GM21447 (cell line): ENCODE data around the gene NEURL2.
"Not testable (repeated sequence)": the region's sequence is repeated elsewhere in the genome, so short reads cannot be mapped to it uniquely, and the experiment has no call there.

Experiments used
- ATAC-seq: cut with Tn5 transposase; IDR thresholded peaks from one replicate; pipeline ENCODE4 v1.9.1; 2021; ENCODE audit not compliant: unreplicated experiment

NEURL2 gene

DNA sequence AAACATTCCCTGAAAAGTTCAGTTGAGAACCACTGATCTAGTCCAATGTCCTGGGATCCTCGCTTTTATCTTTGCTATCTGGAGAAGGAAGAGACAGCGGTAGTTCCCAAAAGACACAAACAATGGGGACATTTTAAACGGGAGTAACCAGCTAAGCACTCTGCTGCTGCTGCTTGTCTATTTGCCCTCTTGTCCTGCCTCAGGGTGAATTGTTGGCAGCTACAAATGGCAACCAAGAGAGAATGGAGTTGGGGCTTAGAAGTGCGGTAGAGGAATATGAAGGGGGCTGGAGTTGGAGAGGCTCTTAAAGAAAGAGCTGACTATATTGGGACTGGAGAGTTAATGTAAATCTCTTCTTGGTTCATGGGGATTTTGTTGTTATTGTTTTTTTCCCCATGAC, 16.4 kb downstream of the NEURL2 start:
- no peak for ATAC-seq

DNA sequence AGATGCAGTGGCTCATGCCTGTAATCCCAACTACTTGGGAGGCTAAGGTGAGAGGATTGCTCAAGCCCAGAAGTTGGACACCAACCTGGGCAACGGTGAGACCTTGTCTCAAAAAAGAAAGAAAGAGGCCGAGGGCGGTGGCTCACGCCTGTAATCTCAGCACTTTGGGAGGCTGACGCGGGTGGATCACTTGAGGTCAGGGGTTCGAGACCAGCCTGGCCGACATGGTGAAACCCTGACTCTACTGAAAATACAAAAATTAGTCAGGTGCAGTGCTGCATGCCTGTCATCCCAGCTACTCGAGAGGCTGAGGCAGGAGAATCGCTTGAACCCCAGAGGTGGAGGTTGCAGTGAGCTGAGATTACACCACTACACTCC, 16.9 kb downstream of the NEURL2 start:
- not testable (repeated sequence) for ATAC-seq

DNA sequence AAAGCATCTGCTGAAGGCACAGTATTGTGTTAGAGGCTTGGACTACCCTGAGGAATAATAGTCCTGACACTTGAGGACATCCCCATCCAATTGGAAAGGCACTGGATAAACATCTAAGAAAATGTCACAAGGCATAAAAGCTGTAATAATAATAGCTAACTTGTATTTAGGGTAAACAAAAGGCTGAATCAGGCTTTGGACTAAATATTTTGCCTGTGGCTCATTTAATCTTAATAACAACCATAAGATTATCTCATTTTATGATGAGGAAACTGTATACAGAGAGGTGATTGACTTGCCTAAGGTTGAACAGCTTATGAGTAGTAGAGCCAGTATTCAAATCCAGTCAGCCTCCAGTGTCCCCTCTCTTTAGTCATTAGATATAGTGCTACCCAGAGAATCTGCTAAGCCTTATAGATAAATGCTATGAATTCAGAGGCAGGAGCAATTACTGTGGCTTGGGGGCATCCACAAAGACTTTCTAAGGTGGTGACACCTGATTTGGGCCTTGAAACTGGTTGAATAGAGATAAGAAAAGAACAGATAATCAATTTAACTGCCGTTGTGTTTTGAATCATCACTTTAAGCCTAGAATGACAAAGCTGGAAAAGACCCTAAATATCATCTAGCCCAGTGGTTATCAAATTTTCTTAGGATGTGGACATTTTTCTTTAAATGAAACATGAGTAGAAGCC, 17.5 kb downstream of the NEURL2 start:
- ATAC-seq, result no peak

DNA sequence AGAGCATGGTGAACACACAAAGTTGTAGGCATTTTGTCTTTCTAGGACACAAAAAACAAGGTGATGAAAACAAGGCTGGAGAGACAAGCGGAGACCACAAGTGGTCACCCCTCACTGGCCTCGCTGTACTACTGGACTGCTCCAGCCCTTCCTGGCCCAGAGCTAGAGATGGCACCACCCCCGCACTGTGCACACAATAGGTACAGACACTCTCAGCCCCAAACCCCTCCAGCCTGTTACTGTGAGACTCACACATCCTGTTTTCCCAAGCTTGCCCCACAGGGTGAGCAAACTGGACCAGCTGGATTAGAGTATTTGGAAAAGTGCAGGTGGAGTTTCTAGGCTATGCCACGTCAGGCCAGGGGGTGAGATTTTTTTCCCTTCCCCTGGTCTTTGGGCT, 18.4 kb downstream of the NEURL2 start:
- ATAC-seq, result no peak

DNA sequence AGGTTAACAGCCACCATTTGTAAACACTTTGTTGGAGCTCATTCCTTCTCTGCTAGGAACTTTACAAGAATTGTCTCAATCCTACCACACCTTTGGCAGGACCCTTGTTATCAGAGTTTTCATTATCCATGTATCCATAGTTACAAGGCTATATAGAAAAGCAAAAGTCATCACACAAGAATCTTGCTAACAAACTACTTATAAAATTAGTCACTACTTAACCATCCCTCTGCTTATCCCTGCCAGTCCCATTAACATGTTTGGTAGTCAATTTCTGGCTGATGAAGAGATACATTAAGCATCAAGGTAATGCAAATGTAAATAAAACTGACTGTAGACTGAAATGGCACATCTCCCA, 23.2 kb downstream of the NEURL2 start:
- ATAC-seq, result no peak

DNA sequence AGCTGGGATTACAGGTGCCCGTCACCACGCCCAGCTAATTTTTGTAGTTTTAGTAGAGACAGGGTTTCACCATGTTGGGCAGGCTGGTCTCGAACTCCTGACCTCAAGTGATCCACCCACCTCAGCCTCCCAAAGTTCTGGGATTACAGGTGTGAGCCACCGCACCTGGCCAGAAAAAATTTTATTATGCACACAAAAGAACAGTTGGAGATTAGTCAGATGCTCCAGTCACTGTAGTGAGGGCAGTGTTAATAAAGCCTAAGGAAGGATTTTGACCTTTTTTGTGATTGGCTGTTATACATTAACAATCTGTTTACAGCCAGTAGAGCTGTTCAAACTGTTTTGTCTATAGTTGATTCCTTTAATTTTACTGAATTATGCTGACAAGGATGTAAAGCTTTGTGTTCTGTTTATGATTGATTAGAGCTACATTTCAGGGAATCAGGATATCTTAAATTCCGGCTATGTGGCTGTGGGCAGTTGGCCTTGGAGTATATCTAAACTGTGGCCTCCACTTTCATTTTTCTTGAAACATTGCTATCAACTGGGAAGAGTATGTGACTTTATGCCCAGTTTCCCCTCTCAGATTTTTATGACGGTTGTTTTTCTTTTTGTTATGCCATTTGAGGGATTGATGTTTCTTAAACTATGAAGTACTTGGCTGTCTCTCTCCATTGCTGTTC, 23.7 kb downstream of the NEURL2 start:
- no peak for ATAC-seq

DNA sequence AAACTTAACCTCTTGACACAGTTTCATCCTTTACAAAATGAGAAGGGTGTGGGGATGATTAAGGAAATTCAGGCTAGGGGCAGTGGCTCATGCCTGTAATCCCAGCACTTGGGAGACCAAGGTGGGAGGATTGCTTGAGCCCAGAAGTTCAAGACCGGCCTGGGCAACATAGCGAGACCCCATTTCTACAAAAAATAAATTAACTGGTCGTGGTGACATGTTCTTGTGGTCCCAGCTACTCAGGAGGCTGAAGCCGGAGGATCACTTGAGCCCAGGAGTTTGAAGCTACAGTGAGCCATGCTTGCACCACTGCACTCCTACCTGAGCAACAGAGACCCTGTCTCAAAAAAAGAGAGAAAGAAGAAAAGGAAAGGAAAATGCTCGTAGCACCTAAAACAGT, 24.6 kb downstream of the NEURL2 start:
- ATAC-seq, result no peak

DNA sequence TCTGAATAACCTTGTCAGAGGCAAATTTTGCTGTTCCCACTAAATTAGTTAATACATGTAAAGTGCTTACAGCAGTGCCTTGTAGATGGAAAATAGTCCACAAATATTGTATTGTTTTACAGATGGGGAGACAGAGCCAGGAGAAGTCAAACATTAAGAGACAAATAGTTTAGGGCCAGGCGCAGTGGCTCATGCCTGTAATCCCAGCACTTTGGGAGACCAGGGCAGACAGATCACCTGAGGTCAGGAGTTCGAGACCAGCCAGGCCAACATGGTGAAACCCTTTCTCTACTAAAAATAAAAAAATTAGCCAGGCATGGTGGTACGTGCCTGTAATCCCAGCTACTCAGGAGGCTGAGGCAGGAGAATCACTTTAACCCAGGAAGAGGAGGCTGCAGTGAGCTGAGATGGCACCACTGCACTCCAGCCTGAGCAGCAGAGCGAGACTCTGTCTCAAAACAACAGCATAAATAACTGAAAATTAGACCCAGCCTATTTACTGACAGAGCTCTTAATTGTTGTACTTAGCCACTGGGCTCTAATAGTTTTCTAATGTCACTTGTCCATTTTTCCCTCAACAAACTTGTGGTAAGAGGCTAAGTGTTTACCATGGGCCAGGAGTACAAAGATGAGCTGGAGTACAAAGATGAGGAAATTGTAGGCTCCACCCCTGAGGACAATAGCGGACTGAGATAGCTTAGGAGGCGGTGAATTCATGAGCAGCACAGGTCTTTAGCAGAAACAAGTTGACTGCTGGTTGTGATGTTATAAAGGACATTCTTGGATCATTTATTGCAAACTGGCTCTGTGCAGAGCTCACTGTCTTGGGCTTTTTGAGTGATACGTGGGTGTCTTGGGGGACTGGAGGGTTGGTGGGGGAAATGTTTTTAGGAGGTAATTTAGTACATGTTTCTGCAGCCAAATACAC, 27.2 kb downstream of the NEURL2 start:
- no peak for ATAC-seq

DNA sequence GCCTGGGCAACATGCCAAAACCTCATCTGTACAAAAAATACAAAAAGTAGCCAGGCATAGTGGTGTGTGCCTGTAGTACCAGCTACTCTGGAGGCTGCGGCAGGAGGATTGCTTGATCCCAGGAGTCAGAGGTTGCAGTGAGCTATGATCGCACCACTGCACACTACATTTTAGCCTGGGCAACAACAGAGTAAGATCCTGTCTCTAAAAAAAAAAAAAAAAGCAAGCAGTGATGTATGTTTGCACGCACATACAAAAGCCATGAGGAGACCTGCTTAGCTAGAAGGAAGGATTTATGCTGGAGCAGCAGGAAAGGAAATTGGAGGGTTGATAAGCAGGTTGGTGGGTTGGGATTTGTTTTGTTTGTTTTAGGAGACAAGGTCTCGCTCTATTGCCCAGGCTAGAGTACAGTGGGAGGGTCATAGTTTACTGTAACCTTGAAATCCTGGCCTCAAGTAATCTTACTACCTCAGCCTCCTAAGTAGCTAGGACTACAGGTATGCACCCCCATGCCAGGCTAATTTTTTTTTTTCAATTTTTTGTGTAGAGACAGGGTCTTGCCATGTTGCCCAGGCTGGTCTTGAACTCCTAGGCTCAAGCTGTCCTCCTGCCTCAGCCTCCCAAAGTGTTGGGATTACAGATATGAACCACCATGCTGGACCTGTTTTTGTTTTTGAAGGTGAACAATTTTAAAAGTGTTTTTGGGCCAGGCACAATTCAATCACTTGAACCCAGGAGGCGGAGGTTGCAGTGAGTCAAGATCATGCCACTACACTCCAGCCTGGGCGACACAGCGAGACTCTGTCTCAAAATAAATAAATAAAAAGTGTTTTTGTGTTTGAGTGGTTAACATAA, 29.6 kb downstream of the NEURL2 start:
- ATAC-seq, result no peak

DNA sequence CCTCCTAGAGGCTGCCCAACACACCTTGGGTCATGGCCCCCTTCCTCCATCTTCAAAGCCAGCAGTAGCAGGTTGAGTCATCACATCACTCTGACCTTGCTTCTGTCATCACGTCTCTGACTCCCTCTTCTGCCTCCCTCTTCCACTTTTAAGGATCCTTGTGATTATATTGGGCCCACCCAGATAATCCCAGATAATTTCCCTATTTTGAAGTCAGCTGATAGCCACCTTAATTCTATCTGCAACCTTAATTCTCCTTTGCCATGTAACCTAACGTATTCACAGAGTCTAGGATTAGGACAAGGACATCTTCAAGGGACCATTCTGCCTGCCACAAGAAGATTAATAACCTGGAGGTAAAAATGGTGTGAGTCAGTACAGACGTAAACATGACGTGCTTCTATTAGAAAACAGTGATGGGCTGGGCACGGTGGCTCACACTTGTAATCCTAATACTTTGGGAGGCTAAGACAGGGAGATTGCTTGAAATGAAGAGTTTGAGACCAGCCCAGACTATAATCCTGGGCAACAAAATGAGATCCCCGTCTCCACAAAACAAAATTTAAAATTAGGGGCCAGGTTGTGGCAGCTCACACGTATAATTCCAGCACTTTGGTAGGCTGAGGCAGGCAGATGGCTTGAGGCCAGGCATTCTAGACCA, 30.3 kb downstream of the NEURL2 start:
- no peak for ATAC-seq

DNA sequence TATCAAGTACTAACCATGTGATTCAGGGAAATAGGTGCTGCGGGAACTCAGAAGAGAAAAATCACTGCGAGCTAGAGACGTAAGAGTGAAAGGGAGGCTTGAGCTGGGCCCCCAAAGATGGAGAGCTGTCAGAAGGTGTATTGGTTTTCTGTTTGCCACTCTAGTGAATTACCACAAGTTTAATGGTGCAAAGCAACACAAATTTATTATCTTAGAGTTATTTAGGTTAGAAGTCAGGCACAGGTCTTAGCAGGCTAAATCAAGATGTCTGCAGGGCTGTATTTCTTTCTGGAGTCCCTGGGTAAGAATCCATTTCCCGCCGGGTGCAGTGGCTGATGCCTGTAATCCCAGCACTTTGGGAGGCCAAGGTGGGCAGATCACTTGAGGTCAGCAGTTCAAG, 31.1 kb downstream of the NEURL2 start:
- no peak for ATAC-seq

DNA sequence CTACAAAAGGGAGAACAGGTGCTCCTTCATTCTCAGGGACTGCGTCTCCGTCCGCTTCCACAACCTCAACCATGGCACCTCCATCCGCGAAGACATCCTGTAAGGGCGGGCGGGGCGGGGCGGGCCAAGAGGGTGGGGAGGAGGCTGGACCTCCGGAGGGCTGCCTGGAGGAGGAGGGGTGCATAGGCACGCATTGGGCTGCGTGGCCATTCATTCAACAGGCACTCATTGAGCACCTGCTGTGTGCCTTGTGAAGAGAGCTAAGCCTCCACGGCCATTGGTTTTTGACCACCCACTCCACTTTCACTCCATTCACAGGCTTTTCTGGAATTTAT, 33.2 kb downstream of the NEURL2 start:
- ATAC-seq, result peak; percentile 25

DNA sequence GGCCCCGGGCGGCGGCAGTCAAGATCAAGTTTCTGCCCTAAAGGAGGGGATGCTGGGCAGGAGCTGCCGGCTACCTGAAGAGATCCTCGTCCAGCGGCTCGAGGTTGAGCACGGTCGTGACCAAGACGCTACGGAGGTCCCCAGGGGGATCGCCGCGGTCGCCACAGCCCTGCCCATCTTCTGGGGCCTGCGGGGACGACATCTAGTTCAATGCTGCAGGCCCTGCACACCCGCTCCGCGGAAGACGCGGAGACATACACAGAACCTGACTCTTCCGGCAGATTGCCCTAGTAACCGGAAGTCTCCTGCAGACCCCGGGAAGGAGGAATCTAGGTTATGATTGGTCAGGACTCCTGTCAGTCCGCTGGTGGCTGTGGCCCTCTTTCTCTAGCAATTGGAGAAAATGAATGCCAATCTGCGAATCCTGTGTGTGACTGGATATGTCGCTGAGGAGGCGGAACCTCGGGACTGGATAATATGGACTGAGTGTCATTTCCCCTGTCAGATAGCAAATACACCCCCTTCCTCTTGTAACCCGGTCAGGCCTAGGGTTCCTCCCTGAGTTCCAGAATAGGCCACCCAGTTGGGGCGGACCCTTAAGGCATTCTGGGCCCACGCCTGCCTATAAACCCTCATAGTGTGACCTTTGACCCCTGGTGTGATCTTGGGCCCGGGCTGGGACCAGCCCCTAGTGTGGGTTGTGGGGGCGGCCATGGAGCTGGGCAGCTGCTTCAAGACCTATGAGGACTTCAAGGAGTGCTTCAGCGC, 33.7 kb downstream of the NEURL2 start, which contains the start of the genes ACOT8 and ZSWIM3:
Gene ACOT8, minus strand, starts transcription at position 279 of the 768 bp plus-strand sequence. Its CDS starts 77 bp downstream, at position 202.
Gene ZSWIM3, plus strand, starts transcription at position 501 of the 768 bp plus-strand sequence. Its CDS starts 212 bp downstream, at position 713.
- peak; percentile 96 for ATAC-seq

DNA sequence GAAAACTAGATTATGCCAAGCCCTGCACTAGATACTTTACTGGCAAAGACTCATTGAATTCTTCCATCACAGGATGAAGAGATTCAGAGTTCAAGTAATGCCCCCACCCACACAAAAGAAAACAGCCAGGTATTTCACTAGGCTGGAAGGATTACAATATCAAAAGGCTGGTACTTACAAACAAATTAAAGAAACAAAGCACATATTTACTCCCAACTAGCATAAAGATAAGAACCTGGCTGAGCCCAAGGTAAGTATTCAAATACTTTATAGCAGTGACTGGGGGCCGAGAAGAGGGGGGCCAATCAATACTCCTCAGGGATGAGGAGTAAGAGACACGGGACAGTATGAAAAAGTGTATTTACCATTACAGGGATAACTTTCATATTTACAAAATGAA, 37.5 kb downstream of the NEURL2 start:
- ATAC-seq, result no peak

DNA sequence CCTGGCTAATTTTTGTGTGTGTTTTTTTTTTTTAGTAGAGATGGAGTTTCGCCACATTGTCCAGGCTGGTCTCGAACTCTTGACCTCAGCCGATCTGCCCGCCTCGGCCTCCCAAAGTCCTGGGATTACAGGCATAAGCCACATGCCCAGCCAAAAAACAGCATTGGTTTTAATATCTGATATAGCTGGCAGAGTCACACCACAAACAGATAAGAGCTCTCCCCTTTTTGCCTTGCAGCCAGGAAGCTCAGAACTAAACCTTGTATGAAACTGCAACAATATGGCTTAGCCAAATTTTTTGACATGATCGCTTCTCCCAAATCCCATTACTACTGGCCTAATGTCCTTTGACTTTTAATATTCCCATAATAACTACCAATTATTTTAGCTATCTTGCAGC, 38.7 kb downstream of the NEURL2 start:
- ATAC-seq, result no peak

DNA sequence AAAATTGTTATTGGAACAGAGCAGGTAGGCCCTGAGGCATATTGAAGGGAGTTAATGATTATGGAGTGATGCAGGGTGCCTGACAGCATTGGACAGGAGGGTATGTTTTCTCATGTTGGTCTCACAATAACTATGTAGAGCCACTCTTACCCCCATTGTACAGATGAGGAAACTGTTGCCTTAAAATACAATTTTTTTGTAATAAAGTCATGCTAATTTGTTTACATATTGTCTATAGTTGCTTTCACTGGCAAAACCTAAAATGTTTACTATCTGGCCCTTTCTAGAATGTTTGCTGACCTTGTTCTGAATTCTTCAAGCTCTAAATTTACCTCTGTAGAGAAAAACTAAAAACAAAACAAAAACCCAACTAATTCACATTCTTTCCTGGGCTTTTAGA, 39.5 kb downstream of the NEURL2 start:
- no peak for ATAC-seq

DNA sequence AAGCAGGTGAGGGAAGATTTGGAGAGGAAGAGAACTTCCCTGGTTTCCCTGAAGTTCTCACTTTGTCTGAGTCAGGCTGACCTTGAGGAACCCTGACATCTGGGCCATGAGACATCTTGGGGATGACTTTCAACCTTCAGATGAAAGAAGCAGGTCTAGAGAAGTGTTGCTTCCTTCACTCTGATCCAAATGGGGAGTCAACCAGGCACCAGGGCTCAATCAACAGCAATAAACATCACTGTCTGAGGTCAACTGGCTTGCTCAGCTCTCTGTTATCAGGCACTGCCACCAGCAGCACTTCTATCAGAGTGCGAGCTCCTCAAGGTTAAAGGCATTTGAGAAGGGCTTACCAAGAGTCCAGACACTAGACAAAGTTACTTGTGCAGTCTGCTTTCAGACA, 40.1 kb downstream of the NEURL2 start:
- ATAC-seq, result no peak

DNA sequence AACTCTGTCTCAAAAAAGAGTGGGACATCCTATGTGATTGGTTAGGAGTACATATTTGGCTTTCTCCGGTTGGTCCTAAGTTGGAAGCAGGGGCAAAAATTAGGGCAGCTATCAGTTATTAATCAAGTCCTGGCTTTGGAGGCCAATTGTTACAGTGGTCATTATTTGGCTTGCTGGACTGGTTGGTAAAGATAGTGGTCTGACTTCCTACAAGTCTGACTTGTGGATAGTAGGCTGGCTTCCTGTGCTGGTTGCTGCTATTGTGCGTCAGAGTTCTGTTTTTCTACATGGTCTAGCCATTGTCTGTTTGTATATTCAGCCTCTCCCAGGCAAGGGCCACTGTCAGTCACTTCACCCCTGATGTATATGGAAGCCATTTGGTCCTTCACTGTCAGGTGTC, 40.8 kb downstream of the NEURL2 start:
- no peak for ATAC-seq

DNA sequence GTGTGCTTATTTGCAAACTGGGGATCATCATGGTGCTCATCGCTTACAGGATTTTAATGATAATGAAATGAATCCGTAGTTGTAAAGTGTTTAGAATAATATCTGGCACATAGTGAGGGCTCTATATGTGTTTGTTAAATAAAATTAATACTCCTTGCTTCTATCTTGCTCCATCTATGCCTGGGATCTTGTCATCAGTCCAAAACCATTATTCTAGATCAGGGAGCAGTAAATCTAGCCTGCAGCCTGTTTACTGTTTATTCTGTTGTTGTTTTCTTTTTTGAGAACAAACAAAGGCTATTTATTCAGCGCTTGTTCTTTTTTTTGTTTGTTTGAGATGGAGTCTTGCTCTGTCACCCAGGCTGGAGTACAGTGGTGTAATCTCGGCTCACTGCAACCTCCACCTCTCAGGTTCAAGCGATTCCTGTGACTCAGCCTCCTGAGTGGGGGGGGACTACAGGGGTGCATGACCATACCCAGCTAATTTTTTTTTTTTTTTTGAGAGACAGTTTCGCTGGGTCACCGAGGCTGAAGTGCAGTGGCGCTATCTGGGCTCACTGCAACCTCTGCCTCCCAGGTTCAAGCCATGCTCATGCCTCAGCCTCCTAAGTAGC, 41.9 kb downstream of the NEURL2 start:
- no peak for ATAC-seq
